ENCODE results near the gene CYP4F11. TPM values are rescaled to one million over a fixed set of nuclear protein-coding genes. Genes with fewer than 3 reads are reported as not detected.

CYP4F11 gene
- total and polyA plus RNA-seq, 2 of the 4 experiments (the other 2 are of a cell fraction), result not detected

- Histone ChIP-seq H4K20me1 (ENCODE audit: insufficient read depth, low read length) (no peaks in the 10 kb centered on the region), H2AK5ac (ENCODE audit: low read depth, low read length) (no peak overlapping the region), H3K14ac (replicated peaks; ENCODE audit: low read depth, low read length) (no peak overlapping the region), H2BK15ac (ENCODE audit: low read depth, low read length) (no peak overlapping the region), H4K91ac (ENCODE audit: insufficient read depth, low read depth, low read length) (no peak overlapping the region), H3K4me3 (ENCODE audit: insufficient read depth, low read depth, low read length) (no peak overlapping the region), H3K9me3 (ENCODE audit: control insufficient read depth, insufficient read depth, low read length) (peaks cover 22% of the 10 kb centered on the region), H3K18ac (ENCODE audit: low read depth, low read length) (no peak overlapping the region), H3K9me1 (ENCODE audit: insufficient read depth, low read length) (no peaks in the 10 kb centered on the region), H3K56ac (ENCODE audit: extremely low read depth, insufficient read depth, low read length) (no peak overlapping the region), H3K4me1 (ENCODE audit: control insufficient read depth, insufficient read depth, low read length) (no peaks in the 10 kb centered on the region), H3K4me2 (ENCODE audit: low read depth, low read length) (no peak overlapping the region), H2BK20ac (ENCODE audit: low read depth, low read length) (no peak overlapping the region), H2AFZ (replicated peaks; ENCODE audit: low read length, poor library complexity) (no peak overlapping the region), H4K8ac (ENCODE audit: low read depth in 2 of 2, low read length in 2 of 2) (no peak overlapping the region), H3K36me3 (ENCODE audit: control insufficient read depth, insufficient read depth, low read length) (no peaks in the 10 kb centered on the region), H2AK9ac (replicated peaks; ENCODE audit: low read depth, low read length, poor library complexity) (no peak overlapping the region), H3K4ac (ENCODE audit: low read depth, low read length) (no peak overlapping the region), H2BK120ac (ENCODE audit: low read depth, low read length) (no peak overlapping the region), H3K23ac (ENCODE audit: low read depth, low read length) (no peak overlapping the region), H3K27ac (ENCODE audit: insufficient read depth, low read length) (no peak overlapping the region), H3K9ac (ENCODE audit: low read depth, low read length) (no peak overlapping the region), H3K27me3 (ENCODE audit: control insufficient read depth, insufficient read depth, low read length) (no peaks in the 10 kb centered on the region), H4K5ac (ENCODE audit: low read depth, low read length) (no peak overlapping the region), H3K79me1 (ENCODE audit: low read depth in 1 of 2, low read length in 2 of 2) (no peaks in the 10 kb centered on the region), H2BK5ac (ENCODE audit: low read depth, low read length, poor library complexity, severe bottlenecking) (no peak overlapping the region)
- TF ChIP-seq BHLHE40 (IDR thresholded peaks at IDR 0.05; ENCODE audit: low read depth, low read length) (no peak), USF2 (IDR thresholded peaks at IDR 0.05; ENCODE audit: low read depth, low read length) (no peak), MAFK (IDR thresholded peaks at IDR 0.05; ENCODE audit: low read depth, low read length) (no peak), FOS (IDR thresholded peaks at IDR 0.05; ENCODE audit: low read depth, low read length) (no peak), MAZ (IDR thresholded peaks at IDR 0.05; ENCODE audit: borderline replicate concordance, low read depth, low read length) (no peak), CEBPB (IDR thresholded peaks at IDR 0.05; ENCODE audit: low read depth, low read length) (no peak), RAD21 (IDR thresholded peaks at IDR 0.05; ENCODE audit: low read length) (no peak)
- no CpG with 5 or more reads among the region's 3 CpGs for WGBS, 2 experiments (ENCODE audit: extremely low coverage in 2 of 2, insufficient read length in 1 of 2)
- dilution Hi-C loops (cut with HindIII; ENCODE audit: low sequenced_read_pairs, unreplicated experiment), result no loop called here
- in situ Hi-C loops (cut with MboI; ENCODE audit: low sequenced_read_pairs), result no loop called here
- no TSS peak for BruUV-seq (replicated peaks)
- intact Hi-C loops (cut with micrococcal nuclease), result no loop called here
- ATAC-seq (ENCODE audit: low read depth) (no peak), DNase-seq (no peak)
- ChIA-PET CTCF (no interaction called here), POLR2A (ENCODE audit: unreplicated experiment) (no interaction called here)
These were observed 6.0 kb downstream of the CYP4F11 start for GRCh38 chr19:15928321-15928720.

Measured in IMR-90 (cell line).